Body of pancreas (tissue), 4 donors: Measurements from ENCODE around the gene MAFF. TPM values are rescaled to one million over a fixed set of nuclear protein-coding genes. Genes with fewer than 3 reads are reported as not detected.

Experiments used
- ATAC-seq: fragments of 150-250 bp; one replicate; pipeline ENCODE4 v1.9.1; 2016
- DNase-seq, 4 donors: peaks; one replicate each; pipeline ENCODE4 v3.0.0-alpha.2; 2019
- H3K27ac ChIP-seq, 4 donors: fragments of 200-600 bp; sonication (generic); 1 replicate in 3 of 4; 2 replicates in 1 of 4; pipeline versions ENCODE4 v1.5.1 to v1.6.1; 2016 to 2019; ENCODE audit warnings: mild to moderate bottlenecking in 1 of 4, mixed read lengths in 1 of 4, moderate library complexity in 1 of 4
- H3K27me3 ChIP-seq, 2 donors: fragments of 200-600 bp; sonication (generic); one replicate each; pipeline ENCODE4 v1.6.0; 2016; ENCODE audit warnings: mild to moderate bottlenecking in 1 of 2
- H3K36me3 ChIP-seq, 2 donors: fragments of 200-600 bp; sonication (generic); replicated peaks in 1 of 2; 2 replicates each; pipeline ENCODE4 v1.5.1; 2016; ENCODE audit warnings: low read depth in 2 of 2; ENCODE audit not compliant: insufficient read depth in 1 of 2
- H3K4me1 ChIP-seq: fragments of 200-600 bp; sonication (generic); one replicate; pipeline ENCODE4 v1.6.0; 2016
- H3K4me3 ChIP-seq, 2 donors: fragments of 200-600 bp; sonication (generic); 1 replicate in 1 of 2; 2 replicates in 1 of 2; pipeline ENCODE4 v1.5.1; 2016 to 2019
- H3K9me3 ChIP-seq, 3 donors: fragments of 200-600 bp; sonication (generic); 1 replicate in 2 of 3; 2 replicates in 1 of 3; pipeline ENCODE4 v1.5.1; 2016
- POLR2A ChIP-seq, 3 donors: fragments of 450-650 bp; IDR thresholded peaks; one replicate each; pipeline ENCODE4 v1.6.1; 2016; ENCODE audit warnings: antibody characterized with exemption in 3 of 3, mild to moderate bottlenecking in 2 of 3
- WGBS, 2 donors: methylation state at CpG; one replicate each; pipeline ENCODE4 v1.1.5; 2017; 5-methylcytosine and 5-hydroxymethylcytosine counted together
- intact Hi-C: fragments of 100-400 bp; cut with DNase I; formaldehyde crosslinking; loops from one replicate; pipeline ENCODE4 v1.15.1; 2023
- total RNA-seq, 2 donors: library from RNA; depleted of rRNA; stranded (reverse); fragments of >200 nt; gene quantifications; one replicate each; pipeline ENCODE4 v1.1.0, GENCODE V29; 2016
- TF ChIP-seq, protein P1 (sequence below), 7 experiments: fragments of 450-650 bp in 4 of 7; fragments of 200-600 bp in 3 of 7; sonication (generic) in 3 of 7; IDR thresholded peaks; one replicate each; pipeline ENCODE4 v1.5.1; 2016 to 2019; ENCODE audit warnings: antibody characterized with exemption in 7 of 7

Gene MAFF
- total RNA-seq, 2 donors from 2014 or later = 16.9 to 35.6 TPM

GRCh38 chr22:38239101-38239761 lies 37.4 kb downstream of the MAFF start:
- intact Hi-C loops = no loop called here
- Histone ChIP-seq H3K9me3 (no peaks in the 10 kb centered on the region), H3K4me1 (peaks cover 20% of the 10 kb centered on the region), H3K4me3 (no peak overlapping the region), H3K27me3 (no peaks in the 10 kb centered on the region), H3K36me3 (peaks cover 0 to 5% of the 10 kb centered on the region in 2 donors), H3K27ac (peak overlapping the region; percentile 47 to 74 (median 60))
- WGBS, 2 donors = 10 to 23% methylated on average over 9 to 14 of the region's 14 CpGs
- no peak for TF ChIP-seq POLR2A (IDR thresholded peaks at IDR 0.05)
- TF ChIP-seq, protein P1, sequence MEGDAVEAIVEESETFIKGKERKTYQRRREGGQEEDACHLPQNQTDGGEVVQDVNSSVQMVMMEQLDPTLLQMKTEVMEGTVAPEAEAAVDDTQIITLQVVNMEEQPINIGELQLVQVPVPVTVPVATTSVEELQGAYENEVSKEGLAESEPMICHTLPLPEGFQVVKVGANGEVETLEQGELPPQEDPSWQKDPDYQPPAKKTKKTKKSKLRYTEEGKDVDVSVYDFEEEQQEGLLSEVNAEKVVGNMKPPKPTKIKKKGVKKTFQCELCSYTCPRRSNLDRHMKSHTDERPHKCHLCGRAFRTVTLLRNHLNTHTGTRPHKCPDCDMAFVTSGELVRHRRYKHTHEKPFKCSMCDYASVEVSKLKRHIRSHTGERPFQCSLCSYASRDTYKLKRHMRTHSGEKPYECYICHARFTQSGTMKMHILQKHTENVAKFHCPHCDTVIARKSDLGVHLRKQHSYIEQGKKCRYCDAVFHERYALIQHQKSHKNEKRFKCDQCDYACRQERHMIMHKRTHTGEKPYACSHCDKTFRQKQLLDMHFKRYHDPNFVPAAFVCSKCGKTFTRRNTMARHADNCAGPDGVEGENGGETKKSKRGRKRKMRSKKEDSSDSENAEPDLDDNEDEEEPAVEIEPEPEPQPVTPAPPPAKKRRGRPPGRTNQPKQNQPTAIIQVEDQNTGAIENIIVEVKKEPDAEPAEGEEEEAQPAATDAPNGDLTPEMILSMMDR (IDR thresholded peaks at IDR 0.05) = peak in 4 of 7 experiments; percentile 26 to 38 (median 30)
- peak in 3 of 4 donors; percentile 55 to 71 (median 56) for DNase-seq
- peak; percentile 60 for ATAC-seq

GRCh38 chr22:38240734-38241252 lies 39.0 kb downstream of the MAFF start:
- peak; percentile 37 for ATAC-seq

GRCh38 chr22:38243007-38243765 lies 41.4 kb downstream of the MAFF start:
- WGBS, 2 donors = 73 to 77% methylated on average over 12 to 14 of the region's 20 CpGs
- no peak for ATAC-seq
- no peak overlapping the region for H3K4me3 ChIP-seq
- H3K27ac ChIP-seq = no peak overlapping the region
- peak in 3 of 4 donors; percentile 56 to 63 (median 61) for DNase-seq
- H3K9me3 ChIP-seq = no peaks in the 10 kb centered on the region
- H3K4me1 ChIP-seq = peaks cover 18% of the 10 kb centered on the region
- no peaks in the 10 kb centered on the region for H3K27me3 ChIP-seq
- peaks cover 5 to 20% of the 10 kb centered on the region in 2 donors for H3K36me3 ChIP-seq
- intact Hi-C loops = no loop called here
- TF ChIP-seq, protein P1 (IDR thresholded peaks at IDR 0.05) = no peak
- TF ChIP-seq POLR2A (IDR thresholded peaks at IDR 0.05) = no peak

More at GRCh38 chr22:38240734-38241252, 39.0 kb downstream of the MAFF start:
- intact Hi-C loops = no loop called here
- WGBS, 2 donors = 55 to 67% methylated on average over 6 of the region's 6 CpGs
- H3K36me3 ChIP-seq = peaks cover 0 to 7% of the 10 kb centered on the region in 2 donors
- H3K4me3 ChIP-seq = no peak overlapping the region
- H3K27ac ChIP-seq = peak overlapping the region in 1 of 4 donors; percentile 2
- H3K9me3 ChIP-seq = no peaks in the 10 kb centered on the region
- peaks cover 20% of the 10 kb centered on the region for H3K4me1 ChIP-seq
- peak in 3 of 4 donors; percentile 61 to 74 (median 65) for DNase-seq
- H3K27me3 ChIP-seq = no peaks in the 10 kb centered on the region
- TF ChIP-seq POLR2A (IDR thresholded peaks at IDR 0.05) = no peak

DNA sequence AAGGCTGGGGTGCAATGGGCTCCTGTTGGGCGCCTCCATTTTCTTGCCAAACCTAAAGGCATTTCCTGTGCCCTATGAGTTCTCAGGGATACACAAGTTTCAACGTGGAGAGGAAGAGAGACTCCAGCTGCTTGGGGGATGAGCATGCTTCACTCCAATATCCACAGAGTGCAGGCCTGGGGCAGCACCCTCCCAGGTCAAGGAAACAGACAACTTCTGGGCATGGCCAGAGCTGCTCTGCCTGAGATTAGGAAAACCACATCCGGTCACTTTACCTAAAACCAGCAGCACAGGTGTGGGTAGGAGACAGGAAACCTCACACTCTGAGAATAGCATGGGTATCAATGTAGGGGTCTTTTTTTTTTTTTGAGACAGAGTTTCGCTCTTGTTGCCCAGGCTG lies 42.3 kb downstream of the MAFF start:
- Histone ChIP-seq H3K4me3 (no peak overlapping the region), H3K4me1 (peaks cover 9% of the 10 kb centered on the region), H3K9me3 (no peaks in the 10 kb centered on the region), H3K27me3 (no peaks in the 10 kb centered on the region), H3K27ac (peak overlapping the region in 1 of 4 donors; percentile 6), H3K36me3 (peaks cover 5 to 20% of the 10 kb centered on the region in 2 donors)
- intact Hi-C loops = no loop called here
- ATAC-seq = no peak
- DNase-seq = no peak
- TF ChIP-seq, protein P1 (IDR thresholded peaks at IDR 0.05) = no peak
- no peak for TF ChIP-seq POLR2A (IDR thresholded peaks at IDR 0.05)
- 69 to 84% methylated on average over 4 of the region's 4 CpGs for WGBS, 2 donors

DNA sequence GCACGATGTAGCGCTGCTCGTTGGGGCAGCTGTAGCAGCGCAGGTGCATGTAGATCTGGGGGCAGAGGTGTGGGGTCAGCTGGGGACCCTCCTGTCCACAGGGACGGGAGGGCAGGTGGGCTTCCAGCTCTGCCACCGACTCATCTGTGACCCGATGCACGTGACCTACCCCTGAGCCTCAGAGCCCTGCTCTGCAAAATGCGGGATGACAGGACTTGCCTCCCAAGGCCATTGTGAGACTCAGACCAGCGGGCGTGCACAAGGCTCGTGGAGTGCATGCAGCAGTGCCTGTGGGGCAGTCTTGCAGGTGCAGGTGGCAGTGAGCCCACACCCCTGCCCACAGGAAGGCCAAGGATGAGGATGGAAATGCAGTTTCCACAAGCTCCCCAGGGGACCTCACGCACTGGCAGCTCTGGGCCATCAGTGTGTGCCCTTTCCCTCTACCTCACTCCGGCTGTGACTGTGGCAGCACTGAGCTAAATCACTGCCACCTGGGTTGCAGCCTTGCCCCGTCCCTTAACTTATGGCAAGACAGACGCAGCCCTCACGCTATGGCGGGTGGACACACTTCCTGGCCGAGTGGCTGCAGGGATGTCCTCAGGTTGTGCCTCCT lies 44.4 kb downstream of the MAFF start:
- WGBS, 2 donors = 87 to 89% methylated on average over 9 to 19 of the region's 19 CpGs
- DNase-seq = no peak
- Histone ChIP-seq H3K27ac (peak overlapping the region in 1 of 4 donors; percentile 32), H3K4me3 (no peak overlapping the region), H3K27me3 (no peaks in the 10 kb centered on the region), H3K4me1 (no peaks in the 10 kb centered on the region), H3K36me3 (peaks cover 5 to 20% of the 10 kb centered on the region in 2 donors), H3K9me3 (no peaks in the 10 kb centered on the region)
- ATAC-seq = no peak
- intact Hi-C loops = no loop called here
- TF ChIP-seq POLR2A (IDR thresholded peaks at IDR 0.05) = no peak
- TF ChIP-seq, protein P1 (IDR thresholded peaks at IDR 0.05) = no peak
